RPMI7951 (cell line): ENCODE data around the gene COL18A1. TPM values are rescaled to one million over a fixed set of nuclear protein-coding genes. Genes with fewer than 3 reads are reported as not detected.

Experiments used
- DNase-seq: peaks from one replicate; pipeline ENCODE4 v3.0.0-alpha.2; 2012; ENCODE audit warnings: low read depth
- total RNA-seq: library from RNA; depleted of rRNA; stranded (reverse); fragments of >200 nt; shearing (Covaris generic); gene quantifications from 2 replicates; pipeline ENCODE4 v1.2.3, GENCODE V29; 2014

COL18A1 gene
- total RNA-seq, 1 experiment from 2014 or later: 72.3 TPM

- no peak for DNase-seq
These were observed 9.6 kb downstream of the COL18A1 start for GRCh38 chr21:45414396-45415187.

- DNase-seq: no peak
These were observed 10.4 kb downstream of the COL18A1 start for GRCh38 chr21:45415188-45415942.

GRCh38 chr21:45415943-45416611 is 11.1 kb downstream of the COL18A1 start:
- DNase-seq: no peak

- DNase-seq: no peak
These were observed 11.7 kb downstream of the COL18A1 start for GRCh38 chr21:45416620-45417019.

GRCh38 chr21:45417256-45417950 is 12.4 kb downstream of the COL18A1 start:
- peak; percentile 52 for DNase-seq

GRCh38 chr21:45417951-45418300 is 13.0 kb downstream of the COL18A1 start:
- DNase-seq: no peak

GRCh38 chr21:45418301-45419071 is 13.5 kb downstream of the COL18A1 start:
- DNase-seq: no peak

- no peak for DNase-seq
These were observed 14.2 kb downstream of the COL18A1 start for GRCh38 chr21:45419162-45419561.

GRCh38 chr21:45420061-45421041 is 15.4 kb downstream of the COL18A1 start:
- DNase-seq: no peak

- no peak for DNase-seq
These were observed 16.3 kb downstream of the COL18A1 start for GRCh38 chr21:45421071-45421845.

- DNase-seq: no peak
These were observed 17.1 kb downstream of the COL18A1 start for GRCh38 chr21:45421846-45422775.

GRCh38 chr21:45423201-45423955 is 18.4 kb downstream of the COL18A1 start:
- no peak for DNase-seq

GRCh38 chr21:45423968-45424853 is 19.2 kb downstream of the COL18A1 start:
- DNase-seq: no peak

GRCh38 chr21:45424854-45425795 is 20.2 kb downstream of the COL18A1 start:
- no peak for DNase-seq
